NB4 (cell line): Measurements from ENCODE around the gene TNK2.

Source experiments
- DNase-seq: peaks from one replicate; pipeline ENCODE4 v3.0.0; 2010; ENCODE audit warnings: low read depth
- H3K4me3 ChIP-seq: one replicate; pipeline ENCODE4 v1.5.1; 2011; ENCODE audit warnings: mild to moderate bottlenecking, low read depth, low read length, moderate library complexity
- CTCF ChIP-seq: IDR thresholded peaks from one replicate; pipeline ENCODE4 v1.5.1; 2012; ENCODE audit warnings: low read depth, low read length
- MYC ChIP-seq: IDR thresholded peaks from 2 replicates; pipeline ENCODE4 v1.6.1; 2011; ENCODE audit warnings: low read depth, low read length
- POLR2A ChIP-seq: IDR thresholded peaks from 2 replicates; pipeline ENCODE4 v1.6.1; 2011; ENCODE audit warnings: mild to moderate bottlenecking; ENCODE audit not compliant: insufficient read length; ENCODE audit errors: extremely low read depth
- TF ChIP-seq, protein P1 (sequence below): IDR thresholded peaks from 2 replicates; pipeline ENCODE4 v1.6.1; 2011; ENCODE audit warnings: low read depth, low read length

The TNK2 gene

GRCh38 chr3:195839260-195840010 is 68.9 kb downstream of the TNK2 start:
- H3K4me3 ChIP-seq: no peak overlapping the region
- TF ChIP-seq MYC (no peak), POLR2A (no peak), CTCF (no peak)
- TF ChIP-seq, protein P1, sequence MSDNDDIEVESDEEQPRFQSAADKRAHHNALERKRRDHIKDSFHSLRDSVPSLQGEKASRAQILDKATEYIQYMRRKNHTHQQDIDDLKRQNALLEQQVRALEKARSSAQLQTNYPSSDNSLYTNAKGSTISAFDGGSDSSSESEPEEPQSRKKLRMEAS: no peak
- DNase-seq: no peak

- DNase-seq: no peak
- TF ChIP-seq CTCF (no peak), POLR2A (no peak), MYC (no peak)
- TF ChIP-seq, protein P1: no peak
- no peak overlapping the region for H3K4me3 ChIP-seq
These were observed 69.6 kb downstream of the TNK2 start for GRCh38 chr3:195838714-195839113.

GRCh38 chr3:195836476-195837135 is 71.7 kb downstream of the TNK2 start:
- no peak for DNase-seq
- no peak for TF ChIP-seq CTCF
- TF ChIP-seq POLR2A: no peak
- TF ChIP-seq, protein P1: no peak
- TF ChIP-seq MYC: no peak
- no peak overlapping the region for H3K4me3 ChIP-seq

DNA sequence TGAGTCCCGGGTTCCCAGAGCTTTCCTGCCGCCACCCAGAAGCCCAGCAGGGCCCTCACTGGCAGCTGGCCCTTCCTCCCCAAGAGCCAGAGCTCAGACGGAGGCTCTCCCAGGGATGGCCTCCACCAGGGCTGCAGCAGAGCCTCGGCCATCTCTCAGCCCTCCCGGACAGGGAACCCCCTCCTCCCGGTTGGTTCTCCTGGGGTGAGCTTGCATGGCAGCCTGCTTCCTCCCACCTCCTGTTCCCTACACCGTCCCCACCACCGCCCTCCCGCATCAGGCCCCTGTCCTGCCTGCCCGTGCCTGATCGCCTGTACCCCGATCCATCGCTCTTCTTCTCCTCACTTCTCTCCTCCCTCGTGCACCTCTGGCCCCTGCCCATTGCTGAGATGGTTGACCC is 72.6 kb downstream of the TNK2 start:
- no peak for TF ChIP-seq POLR2A
- no peak for TF ChIP-seq MYC
- TF ChIP-seq, protein P1: no peak
- no peak for TF ChIP-seq CTCF
- no peak for DNase-seq
- H3K4me3 ChIP-seq: no peak overlapping the region

- TF ChIP-seq CTCF (no peak), POLR2A (no peak), MYC (no peak)
- TF ChIP-seq, protein P1: no peak
- no peak overlapping the region for H3K4me3 ChIP-seq
- no peak for DNase-seq
These were observed 73.4 kb downstream of the TNK2 start for GRCh38 chr3:195834675-195835583.
